Mammary epithelial cell (primary cell): ENCODE measurements around the gene NUF2.
A peak's percentile ranks its signal among the peaks of the same experiment; 100 is the strongest.

Experiments used
- EZH2 ChIP-seq: IDR thresholded peaks from 2 replicates; pipeline ENCODE4 v1.6.1; 2012; ENCODE audit warnings: low read length, inconsistent platforms, borderline replicate concordance
- TF ChIP-seq, protein P1 (sequence below), 2 donors: IDR thresholded peaks in 1 of 2; conservative IDR thresholded peaks in 1 of 2; 2 replicates each; pipeline ENCODE4 v1.5.1; 2011 to 2012; ENCODE audit warnings: inconsistent platforms in 2 of 2, low read length in 2 of 2, mild to moderate bottlenecking in 2 of 2, control low read depth in 1 of 2, low read depth in 1 of 2; ENCODE audit not compliant: insufficient read depth in 1 of 2; ENCODE audit errors: extremely low read depth in 1 of 2

DNA sequence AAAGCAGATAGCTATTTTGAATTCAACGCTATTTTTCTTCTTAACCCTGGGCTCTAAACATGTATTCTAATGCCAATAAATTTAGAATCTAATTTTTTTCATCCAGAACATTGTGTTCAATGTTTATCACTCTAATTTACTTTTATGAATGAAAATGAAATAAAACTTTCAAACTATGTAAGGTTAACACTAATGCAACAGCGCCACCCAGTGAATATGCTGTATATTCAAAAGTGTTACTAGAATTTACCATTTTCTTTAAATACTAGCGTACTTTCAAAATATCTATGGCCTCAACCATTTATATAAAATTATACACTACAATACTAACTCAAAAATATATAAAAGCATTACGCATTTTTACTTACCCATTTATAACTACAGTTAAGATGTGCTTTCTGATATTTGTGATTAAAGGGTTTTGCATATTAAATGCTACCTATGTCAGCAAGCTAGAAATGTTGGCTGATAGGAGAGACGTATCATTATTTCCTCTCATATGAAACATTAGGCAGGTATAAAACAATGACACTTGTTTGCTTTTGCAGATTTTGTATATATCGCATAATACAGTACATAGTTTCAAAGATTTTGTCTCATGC, 5.9 kb upstream of the NUF2 start:
- no peak for TF ChIP-seq EZH2
- TF ChIP-seq, protein P1, sequence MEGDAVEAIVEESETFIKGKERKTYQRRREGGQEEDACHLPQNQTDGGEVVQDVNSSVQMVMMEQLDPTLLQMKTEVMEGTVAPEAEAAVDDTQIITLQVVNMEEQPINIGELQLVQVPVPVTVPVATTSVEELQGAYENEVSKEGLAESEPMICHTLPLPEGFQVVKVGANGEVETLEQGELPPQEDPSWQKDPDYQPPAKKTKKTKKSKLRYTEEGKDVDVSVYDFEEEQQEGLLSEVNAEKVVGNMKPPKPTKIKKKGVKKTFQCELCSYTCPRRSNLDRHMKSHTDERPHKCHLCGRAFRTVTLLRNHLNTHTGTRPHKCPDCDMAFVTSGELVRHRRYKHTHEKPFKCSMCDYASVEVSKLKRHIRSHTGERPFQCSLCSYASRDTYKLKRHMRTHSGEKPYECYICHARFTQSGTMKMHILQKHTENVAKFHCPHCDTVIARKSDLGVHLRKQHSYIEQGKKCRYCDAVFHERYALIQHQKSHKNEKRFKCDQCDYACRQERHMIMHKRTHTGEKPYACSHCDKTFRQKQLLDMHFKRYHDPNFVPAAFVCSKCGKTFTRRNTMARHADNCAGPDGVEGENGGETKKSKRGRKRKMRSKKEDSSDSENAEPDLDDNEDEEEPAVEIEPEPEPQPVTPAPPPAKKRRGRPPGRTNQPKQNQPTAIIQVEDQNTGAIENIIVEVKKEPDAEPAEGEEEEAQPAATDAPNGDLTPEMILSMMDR (conservative IDR thresholded peaks at IDR 0.05 in 1 of 2, IDR thresholded peaks at IDR 0.05 in 1 of 2; ENCODE audit: extremely low read depth in 1 of 2, insufficient read depth in 1 of 2, low read depth in 1 of 2, low read length in 2 of 2) = peak; percentile 56 to 63
